Muscle of arm (tissue), 12 donors: Measurements from ENCODE around the gene CD81. TPM values are rescaled to one million over a fixed set of nuclear protein-coding genes. Genes with fewer than 3 reads are reported as not detected.

ENCODE experiments used
- DNase-seq: peaks from one replicate; pipeline ENCODE4 v3.0.0-alpha.2; 2013
- polyA plus RNA-seq, 12 donors: library from polyadenylated mRNA; unstranded; fragments of 120-200 nt; gene quantifications; one replicate each; pipeline ENCODE4 v1.2.1, GENCODE V29; 2013; ENCODE audit not compliant: insufficient read length in 12 of 12

The CD81 gene
- polyA plus RNA-seq, 12 donors, result 322 to 577 (median 435) TPM

DNA sequence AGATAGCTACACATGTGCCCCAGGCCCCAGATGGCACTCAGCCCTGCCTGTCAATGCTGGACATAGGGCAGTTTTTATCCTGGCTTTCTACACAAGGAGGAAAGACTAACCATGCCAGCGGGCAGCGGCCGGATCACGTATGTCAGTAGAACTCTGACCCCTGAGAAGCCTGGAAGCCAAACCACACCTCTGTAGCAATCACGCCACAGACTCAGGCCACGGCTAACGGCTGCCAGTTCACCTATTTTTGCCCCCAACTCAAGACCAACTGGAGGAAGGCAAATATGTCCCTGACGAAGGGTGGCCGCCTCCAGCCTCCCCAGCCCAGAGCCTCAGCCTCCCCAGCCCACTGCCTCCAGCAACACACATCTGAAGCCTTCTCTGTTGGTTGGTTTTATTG, 7.2 kb upstream of the CD81 start:
- no peak for DNase-seq

DNA sequence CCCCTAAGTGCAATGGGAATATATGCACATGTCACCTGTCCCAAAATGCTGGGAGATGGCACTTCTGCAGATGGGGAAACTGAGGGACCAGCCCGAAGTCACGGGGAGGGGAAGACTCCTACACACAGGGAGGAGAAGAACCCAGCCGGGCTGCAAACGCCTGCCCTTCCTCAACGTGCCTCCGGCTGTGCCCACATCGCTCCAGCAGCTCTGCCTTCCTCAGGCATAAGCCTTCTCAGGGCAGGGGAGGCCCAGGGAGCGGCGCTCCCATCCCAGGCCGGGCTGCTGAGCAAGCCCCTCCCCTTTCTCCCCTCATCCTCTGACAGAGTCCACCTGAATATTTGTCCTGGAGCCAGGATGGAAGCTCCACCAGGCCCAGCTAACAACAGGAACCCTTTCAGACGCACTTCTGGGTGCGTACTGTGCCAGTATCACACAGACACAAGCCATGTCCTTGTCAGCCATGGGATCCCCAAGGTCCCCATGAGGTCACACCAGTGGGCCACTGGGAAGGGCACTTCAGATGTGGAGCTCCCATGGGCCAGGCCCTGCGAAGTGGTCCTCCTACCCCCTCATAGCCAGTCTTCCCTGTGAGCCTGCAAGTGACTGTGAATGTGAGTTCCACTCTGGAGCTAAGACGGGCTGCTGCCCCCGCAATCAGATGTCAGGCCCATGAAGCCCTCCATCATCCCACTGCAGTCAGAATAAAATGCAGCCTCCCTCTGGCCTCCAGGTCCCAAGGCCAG, 2.5 kb upstream of the CD81 start:
- no peak for DNase-seq

- DNase-seq, result no peak
Observed at GRCh38 chr11:2375341-2375853, 1.7 kb upstream of the CD81 start.

- DNase-seq, result no peak
Observed at GRCh38 chr11:2375964-2376551, 1.1 kb upstream of the CD81 start.

DNA sequence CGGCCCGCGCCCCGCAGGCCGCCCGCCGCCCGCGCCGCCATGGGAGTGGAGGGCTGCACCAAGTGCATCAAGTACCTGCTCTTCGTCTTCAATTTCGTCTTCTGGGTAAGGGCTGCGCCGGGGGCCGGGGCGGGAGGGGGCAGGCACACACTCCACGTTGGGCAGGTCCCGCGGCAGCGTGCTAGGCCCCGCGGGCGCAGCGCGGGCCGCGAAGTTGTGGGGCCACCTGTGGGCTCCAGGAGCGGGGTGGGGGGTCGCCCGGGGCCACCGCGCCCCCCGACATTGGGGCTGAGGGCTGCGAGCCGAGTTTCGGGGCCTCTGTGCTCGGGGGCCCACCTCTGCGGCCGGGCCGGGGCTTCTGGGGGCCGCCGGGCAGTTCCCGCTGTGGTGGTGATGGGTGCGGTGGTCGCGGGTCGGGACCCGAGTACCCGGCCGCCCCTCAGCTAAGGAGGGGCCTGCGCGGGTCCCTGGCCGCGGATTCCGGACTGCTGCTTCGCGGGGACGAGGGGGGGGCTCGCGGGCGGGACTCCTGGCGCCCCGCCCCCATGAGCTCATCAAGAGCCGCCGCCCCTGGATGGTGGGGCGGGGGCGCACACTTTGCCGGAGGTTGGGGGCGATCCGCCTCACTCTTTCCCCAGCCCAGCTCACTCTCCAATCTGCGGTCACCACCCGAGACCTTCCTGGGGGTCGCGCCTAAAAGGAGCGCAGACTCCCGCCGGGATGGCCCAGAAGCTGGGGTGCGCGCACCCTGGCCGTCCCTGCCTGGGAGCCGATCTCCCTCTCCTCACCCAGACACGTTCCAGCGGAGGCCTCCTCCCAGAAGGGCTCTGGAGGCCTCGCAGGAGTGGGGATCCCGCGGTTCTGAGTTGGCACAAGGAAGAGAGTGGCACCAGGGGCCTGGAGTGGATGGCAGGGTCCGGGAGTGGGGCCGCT, 667 bp downstream of the CD81 start:
- peak; percentile 84 for DNase-seq

GRCh38 chr11:2378527-2379210, 1.6 kb downstream of the CD81 start:
- peak; percentile 70 for DNase-seq

DNA sequence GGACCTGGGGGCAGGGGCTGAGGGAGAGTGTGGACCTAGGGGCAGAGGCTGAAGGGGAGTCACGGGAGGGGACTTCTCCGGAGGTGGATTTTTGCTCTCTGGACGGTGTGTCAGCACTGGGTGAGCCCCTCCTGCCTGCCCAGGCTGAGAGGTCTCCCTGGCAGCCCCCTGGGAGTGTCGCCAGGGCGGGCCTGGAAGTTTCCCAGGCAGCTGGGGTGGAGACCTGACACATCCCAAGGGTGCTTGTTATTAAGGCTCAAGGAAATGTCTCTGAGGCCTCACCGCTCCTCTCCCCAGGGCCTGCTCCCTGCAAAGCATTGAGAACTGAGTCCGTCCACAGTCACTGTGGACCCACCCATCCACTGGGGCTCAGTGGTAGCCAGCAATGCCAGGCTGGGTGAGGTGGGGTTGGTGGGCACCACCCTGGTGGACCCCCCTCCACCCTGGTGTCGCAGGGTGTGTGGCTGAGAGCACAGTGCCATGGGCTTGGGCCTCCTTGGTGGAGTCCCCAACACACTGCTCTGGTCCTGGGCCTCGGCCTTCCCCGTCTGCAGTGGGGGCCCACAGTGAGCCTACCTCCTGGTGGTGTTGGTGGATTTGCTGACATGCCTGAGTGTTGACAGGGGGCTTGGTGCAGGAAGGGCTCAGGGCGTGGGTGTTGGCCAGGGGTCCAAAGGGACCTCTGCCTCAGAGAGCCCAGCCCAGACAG, 2.5 kb downstream of the CD81 start:
- no peak for DNase-seq

DNA sequence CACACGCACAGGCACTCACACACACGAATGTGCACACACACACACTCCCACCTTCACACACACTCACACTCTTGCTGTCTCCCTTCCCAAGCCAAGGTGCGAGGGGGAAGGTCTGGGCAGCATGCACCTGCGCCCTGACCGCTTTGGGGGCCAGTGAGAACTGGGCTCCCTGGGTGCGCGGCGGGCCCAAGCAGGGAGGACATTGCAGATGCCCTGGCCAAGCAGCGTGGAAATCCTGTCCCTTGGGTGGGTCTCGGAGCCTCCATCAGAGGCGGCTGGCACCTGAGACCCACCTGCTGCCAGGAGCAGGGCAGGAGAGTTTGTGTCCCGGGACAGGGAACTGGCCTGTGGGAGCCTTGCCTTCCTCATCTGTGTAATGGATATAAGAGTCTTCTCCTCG, 3.3 kb downstream of the CD81 start:
- DNase-seq, result no peak

- no peak for DNase-seq
Observed at GRCh38 chr11:2380807-2381350, 3.8 kb downstream of the CD81 start.

GRCh38 chr11:2381494-2382128, 4.5 kb downstream of the CD81 start:
- no peak for DNase-seq

DNA sequence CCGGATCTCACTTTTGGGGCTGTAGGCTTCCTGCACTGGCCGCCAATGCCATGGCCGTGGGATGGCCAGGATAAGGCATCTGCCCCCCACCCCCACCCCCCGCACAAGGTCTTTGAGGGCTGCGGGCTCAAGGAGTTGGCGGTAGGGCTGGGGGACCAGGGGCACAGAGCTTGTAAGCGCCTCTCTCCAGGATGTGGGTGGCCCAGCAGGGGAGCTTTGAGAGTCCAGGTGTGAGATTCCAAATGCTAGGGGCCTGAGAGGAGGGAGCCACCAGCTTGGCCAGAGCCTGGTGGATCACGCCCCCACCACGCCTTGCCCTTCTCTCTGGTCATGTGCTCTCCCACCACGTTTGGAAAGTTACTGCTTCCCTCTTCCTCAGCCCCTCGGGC, 5.0 kb downstream of the CD81 start:
- DNase-seq, result no peak

GRCh38 chr11:2382936-2383851, 6.1 kb downstream of the CD81 start:
- DNase-seq, result peak; percentile 41

DNA sequence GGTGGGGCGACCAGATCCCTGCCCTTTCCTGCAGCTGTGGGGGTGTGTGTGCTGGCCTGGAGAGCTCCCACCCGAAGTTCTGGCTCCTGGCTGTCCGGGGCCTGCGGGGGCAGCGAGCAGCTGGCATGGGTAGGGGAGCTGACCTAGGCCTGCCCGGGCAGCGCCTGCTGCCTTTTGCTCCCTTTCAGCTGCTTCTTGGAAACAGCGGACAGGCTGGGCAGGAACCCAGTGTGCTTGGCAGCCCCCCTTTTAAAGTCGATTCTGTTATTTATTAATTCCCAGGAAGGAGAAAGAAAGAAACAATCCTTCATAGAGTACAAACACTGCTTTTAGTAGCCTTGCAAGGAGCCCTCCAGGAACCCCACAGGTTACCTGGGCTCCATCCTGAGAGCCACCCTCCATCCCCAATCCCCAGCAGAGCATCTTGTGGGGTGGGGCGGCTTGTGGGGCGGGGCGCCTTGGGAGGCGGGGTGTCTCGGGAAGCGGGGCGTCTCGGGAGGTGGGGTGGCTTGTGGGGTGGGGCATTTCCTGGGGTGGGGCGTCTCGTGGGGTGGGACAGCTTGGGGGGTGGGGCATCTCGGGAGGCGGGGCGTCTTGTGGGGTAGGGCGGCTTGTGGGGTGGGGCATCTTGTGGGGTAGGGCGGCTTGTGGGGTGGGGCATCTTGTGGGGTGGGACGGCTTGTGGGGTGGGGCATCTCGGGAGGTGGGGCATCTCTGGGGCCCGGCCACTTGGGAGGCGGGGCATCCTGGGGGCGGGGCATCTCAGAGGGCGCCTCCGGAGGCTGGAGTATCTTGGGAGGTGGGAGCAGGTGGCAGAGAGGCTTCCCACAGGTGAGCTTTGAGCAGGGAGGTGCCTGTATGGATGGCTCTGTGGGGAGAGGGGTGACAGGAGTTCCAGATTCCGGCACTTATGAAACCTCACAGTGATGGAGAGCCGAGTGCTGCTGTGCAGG, 7.0 kb downstream of the CD81 start:
- DNase-seq, result no peak

GRCh38 chr11:2385156-2386151, 8.3 kb downstream of the CD81 start:
- DNase-seq, result no peak

DNA sequence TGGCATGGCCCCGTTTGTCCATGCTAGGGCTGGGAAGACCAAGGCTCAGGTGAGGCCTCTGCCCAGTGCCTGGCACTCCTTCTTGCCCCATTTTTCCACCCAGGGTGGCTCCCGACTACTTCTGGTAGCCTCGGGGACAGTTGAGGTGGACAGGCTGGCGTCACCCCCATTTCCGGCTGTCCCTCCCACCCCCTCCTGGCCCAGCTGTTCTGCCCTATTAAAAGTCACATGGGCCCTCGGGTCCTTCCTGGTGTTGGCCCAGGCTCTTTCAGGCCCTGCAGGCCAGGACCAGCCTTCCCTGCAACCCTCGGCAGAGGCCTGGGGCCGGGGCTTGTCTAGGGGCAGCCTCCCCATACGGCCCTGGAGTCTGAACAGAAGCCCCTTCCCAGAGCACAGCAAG, 9.5 kb downstream of the CD81 start:
- no peak for DNase-seq

DNA sequence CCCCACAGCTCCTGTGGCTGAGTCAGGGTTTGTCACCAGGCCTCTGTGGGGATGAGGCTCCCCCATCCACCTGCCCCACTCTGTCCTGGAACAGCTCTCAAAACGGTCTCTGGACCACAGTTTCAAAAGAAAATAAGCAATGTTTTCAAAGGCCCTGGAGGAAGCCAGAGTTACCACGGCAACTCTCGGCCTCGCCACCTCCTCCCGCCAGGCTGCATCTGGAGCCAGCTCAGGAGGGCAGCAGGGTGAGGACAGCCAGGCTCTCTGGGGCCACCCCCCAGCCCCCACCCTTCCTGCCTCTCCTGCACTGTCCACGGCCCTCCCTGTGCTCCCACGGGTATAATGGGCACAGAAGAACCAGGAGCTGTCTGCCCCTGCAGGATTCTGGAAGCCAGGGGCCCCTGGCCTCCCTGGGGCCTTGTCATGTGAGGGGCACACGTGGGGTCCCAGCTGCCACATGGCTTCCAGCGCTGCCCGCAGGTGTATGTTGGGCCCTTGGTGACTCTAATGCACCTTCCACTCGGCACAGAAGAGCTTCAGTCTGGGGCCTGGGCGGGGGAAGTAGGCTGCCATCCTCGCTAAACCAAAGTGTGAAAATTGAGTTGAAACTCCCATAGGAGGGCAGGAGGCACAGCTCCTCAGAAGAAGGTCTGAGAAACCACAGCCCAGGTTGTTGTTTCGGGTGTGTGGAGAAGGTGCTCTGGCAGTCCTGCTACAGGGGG, 10.3 kb downstream of the CD81 start:
- DNase-seq, result no peak
